ENCODE data around the gene TMA7B.

The TMA7B gene

GRCh38 chr22:39928536-39929520 is 31.4 kb upstream of the TMA7B start:
- TF ChIP-seq FOXP2 (optimal IDR thresholded peaks at IDR 0.05; ENCODE audit: control extremely low read depth, extremely low read length, insufficient read depth) (no peak), EZH2 (IDR thresholded peaks at IDR 0.05) (no peak), POLR2AphosphoS5 (IDR thresholded peaks at IDR 0.05; ENCODE audit: borderline replicate concordance, low read depth, low read length) (no peak)
- no peaks in the 10 kb centered on the region for H3K36me3 ChIP-seq (ENCODE audit: insufficient read depth, low read length)
- no peaks in the 10 kb centered on the region for H3K9me3 ChIP-seq (ENCODE audit: low read depth, low read length)
- no peak overlapping the region for H3K27ac ChIP-seq
- DNase-seq (ENCODE audit: low read depth, low spot score) = no peak
- H3K4me3 ChIP-seq = no peak overlapping the region
- no peak overlapping the region for H3K9ac ChIP-seq (ENCODE audit: insufficient read length)

DNA sequence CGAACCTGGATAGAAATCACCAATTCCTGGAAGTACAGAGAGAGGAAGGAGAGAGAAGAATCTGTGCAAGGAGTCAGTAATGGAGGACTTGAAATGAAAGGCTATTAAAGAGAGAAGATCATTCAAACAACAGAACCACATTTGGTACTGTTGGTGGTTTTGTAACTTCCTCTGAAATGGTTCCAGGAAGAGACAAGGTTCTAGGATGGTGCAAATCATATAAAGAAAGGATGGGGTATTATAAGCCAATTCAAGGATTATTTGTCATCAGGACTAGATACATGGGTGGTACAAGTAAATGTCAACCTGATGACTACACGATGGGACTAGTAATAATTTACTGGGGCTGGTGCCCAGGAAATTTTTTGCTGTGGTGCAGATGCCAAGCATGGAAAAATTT is 28.9 kb upstream of the TMA7B start:
- TF ChIP-seq FOXP2 (optimal IDR thresholded peaks at IDR 0.05; ENCODE audit: control extremely low read depth, extremely low read length, insufficient read depth) = no peak
- TF ChIP-seq POLR2AphosphoS5 (IDR thresholded peaks at IDR 0.05; ENCODE audit: borderline replicate concordance, low read depth, low read length) = no peak
- no peak for TF ChIP-seq EZH2 (IDR thresholded peaks at IDR 0.05)

GRCh38 chr22:39932166-39932565 is 28.0 kb upstream of the TMA7B start:
- Histone ChIP-seq H3K9ac (ENCODE audit: insufficient read length) (no peak overlapping the region), H3K9me3 (ENCODE audit: low read depth, low read length) (no peaks in the 10 kb centered on the region), H3K36me3 (ENCODE audit: insufficient read depth, low read length) (no peaks in the 10 kb centered on the region), H3K4me3 (no peak overlapping the region), H3K27ac (no peak overlapping the region)
- no peak for DNase-seq (ENCODE audit: low read depth, low spot score)
- TF ChIP-seq EZH2 (IDR thresholded peaks at IDR 0.05) = no peak
- TF ChIP-seq POLR2AphosphoS5 (IDR thresholded peaks at IDR 0.05; ENCODE audit: borderline replicate concordance, low read depth, low read length) = no peak
- TF ChIP-seq FOXP2 (optimal IDR thresholded peaks at IDR 0.05; ENCODE audit: control extremely low read depth, extremely low read length, insufficient read depth) = no peak

More for the DNA sequence above, 28.9 kb upstream of the TMA7B start:
- Histone ChIP-seq H3K27ac (no peak overlapping the region), H3K9ac (ENCODE audit: insufficient read length) (no peak overlapping the region), H3K4me3 (no peak overlapping the region), H3K36me3 (ENCODE audit: insufficient read depth, low read length) (no peaks in the 10 kb centered on the region), H3K9me3 (ENCODE audit: low read depth, low read length) (no peaks in the 10 kb centered on the region)
- DNase-seq (ENCODE audit: low read depth, low spot score) = no peak

GRCh38 chr22:39932918-39933649 is 27.1 kb upstream of the TMA7B start:
- DNase-seq (ENCODE audit: low read depth, low spot score) = no peak
- Histone ChIP-seq H3K36me3 (ENCODE audit: insufficient read depth, low read length) (no peaks in the 10 kb centered on the region), H3K9me3 (ENCODE audit: low read depth, low read length) (no peaks in the 10 kb centered on the region), H3K4me3 (no peak overlapping the region), H3K27ac (no peak overlapping the region), H3K9ac (ENCODE audit: insufficient read length) (no peak overlapping the region)
- TF ChIP-seq FOXP2 (optimal IDR thresholded peaks at IDR 0.05; ENCODE audit: control extremely low read depth, extremely low read length, insufficient read depth) (no peak), EZH2 (IDR thresholded peaks at IDR 0.05) (no peak), POLR2AphosphoS5 (IDR thresholded peaks at IDR 0.05; ENCODE audit: borderline replicate concordance, low read depth, low read length) (no peak)

DNA sequence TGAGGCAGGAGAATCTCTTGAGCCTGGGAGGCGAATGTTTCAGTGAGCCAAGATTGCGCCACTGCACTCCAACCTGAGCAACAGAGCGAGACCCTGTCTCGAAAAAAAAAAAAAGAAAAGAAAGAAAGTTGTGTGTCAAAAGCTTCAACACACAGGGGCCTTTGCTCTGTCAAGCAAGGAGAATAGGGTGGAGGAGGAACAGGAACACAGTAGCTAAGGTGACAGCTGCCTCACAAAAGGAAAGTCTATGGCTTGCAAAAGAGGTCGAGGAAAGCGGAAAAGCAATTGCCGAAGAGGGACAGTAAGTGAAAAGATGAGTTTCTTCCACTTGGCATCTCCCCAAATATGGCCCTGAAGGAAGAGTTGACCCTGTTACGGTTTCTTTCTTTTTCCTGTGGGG is 26.5 kb upstream of the TMA7B start:
- Histone ChIP-seq H3K9me3 (ENCODE audit: low read depth, low read length) (no peaks in the 10 kb centered on the region), H3K9ac (ENCODE audit: insufficient read length) (no peak overlapping the region), H3K36me3 (ENCODE audit: insufficient read depth, low read length) (no peaks in the 10 kb centered on the region), H3K27ac (no peak overlapping the region), H3K4me3 (no peak overlapping the region)
- DNase-seq (ENCODE audit: low read depth, low spot score) = no peak
- no peak for TF ChIP-seq FOXP2 (optimal IDR thresholded peaks at IDR 0.05; ENCODE audit: control extremely low read depth, extremely low read length, insufficient read depth)
- no peak for TF ChIP-seq POLR2AphosphoS5 (IDR thresholded peaks at IDR 0.05; ENCODE audit: borderline replicate concordance, low read depth, low read length)
- no peak for TF ChIP-seq EZH2 (IDR thresholded peaks at IDR 0.05)

DNA sequence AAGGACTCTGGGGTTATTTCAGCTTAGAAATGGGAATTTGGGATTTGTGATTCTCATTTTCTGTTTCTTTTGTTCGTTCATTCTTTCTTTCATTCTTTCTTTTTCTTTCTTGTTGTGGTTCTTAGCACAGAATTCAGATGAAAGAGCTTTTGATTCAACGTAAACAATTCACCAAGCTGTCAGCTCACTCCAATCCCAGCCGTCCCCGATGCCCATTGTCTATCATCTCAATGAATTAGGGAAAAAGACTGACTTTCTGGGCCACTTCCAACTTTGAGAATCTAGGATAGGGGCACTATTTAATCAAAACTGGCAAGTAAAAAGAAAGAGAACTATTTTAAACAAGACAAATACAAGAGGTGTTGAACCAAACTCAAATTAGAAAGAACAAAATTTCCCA is 25.1 kb upstream of the TMA7B start:
- Histone ChIP-seq H3K4me3 (no peak overlapping the region), H3K9me3 (ENCODE audit: low read depth, low read length) (no peaks in the 10 kb centered on the region), H3K9ac (ENCODE audit: insufficient read length) (no peak overlapping the region), H3K27ac (no peak overlapping the region), H3K36me3 (ENCODE audit: insufficient read depth, low read length) (no peaks in the 10 kb centered on the region)
- DNase-seq (ENCODE audit: low read depth, low spot score) = no peak
- TF ChIP-seq POLR2AphosphoS5 (IDR thresholded peaks at IDR 0.05; ENCODE audit: borderline replicate concordance, low read depth, low read length) = no peak
- TF ChIP-seq FOXP2 (optimal IDR thresholded peaks at IDR 0.05; ENCODE audit: control extremely low read depth, extremely low read length, insufficient read depth) = no peak
- TF ChIP-seq EZH2 (IDR thresholded peaks at IDR 0.05) = no peak

DNA sequence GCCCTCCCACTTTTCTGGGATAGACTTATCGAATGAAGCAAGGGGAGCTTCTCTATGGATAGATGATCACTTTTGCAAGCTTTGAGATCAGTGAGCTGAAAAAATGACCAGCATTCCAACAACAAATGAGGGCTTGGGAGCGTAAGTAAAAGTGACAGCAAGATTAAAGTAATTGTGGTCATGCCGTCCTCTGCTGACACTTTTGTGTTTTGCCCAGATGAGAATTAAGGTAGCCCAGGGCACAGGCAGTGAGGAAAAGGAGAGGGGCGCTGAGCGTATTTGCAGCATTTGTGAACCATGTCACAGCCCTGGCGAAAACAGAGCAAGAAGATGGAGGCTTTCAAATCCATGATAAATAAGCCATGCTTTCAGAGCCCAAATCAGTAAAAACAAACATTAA is 24.6 kb upstream of the TMA7B start:
- no peak for DNase-seq (ENCODE audit: low read depth, low spot score)
- TF ChIP-seq FOXP2 (optimal IDR thresholded peaks at IDR 0.05; ENCODE audit: control extremely low read depth, extremely low read length, insufficient read depth) (no peak), POLR2AphosphoS5 (IDR thresholded peaks at IDR 0.05; ENCODE audit: borderline replicate concordance, low read depth, low read length) (no peak), EZH2 (IDR thresholded peaks at IDR 0.05) (no peak)
- no peak overlapping the region for H3K27ac ChIP-seq
- H3K4me3 ChIP-seq = no peak overlapping the region
- H3K36me3 ChIP-seq (ENCODE audit: insufficient read depth, low read length) = no peaks in the 10 kb centered on the region
- H3K9me3 ChIP-seq (ENCODE audit: low read depth, low read length) = no peaks in the 10 kb centered on the region
- no peak overlapping the region for H3K9ac ChIP-seq (ENCODE audit: insufficient read length)

DNA sequence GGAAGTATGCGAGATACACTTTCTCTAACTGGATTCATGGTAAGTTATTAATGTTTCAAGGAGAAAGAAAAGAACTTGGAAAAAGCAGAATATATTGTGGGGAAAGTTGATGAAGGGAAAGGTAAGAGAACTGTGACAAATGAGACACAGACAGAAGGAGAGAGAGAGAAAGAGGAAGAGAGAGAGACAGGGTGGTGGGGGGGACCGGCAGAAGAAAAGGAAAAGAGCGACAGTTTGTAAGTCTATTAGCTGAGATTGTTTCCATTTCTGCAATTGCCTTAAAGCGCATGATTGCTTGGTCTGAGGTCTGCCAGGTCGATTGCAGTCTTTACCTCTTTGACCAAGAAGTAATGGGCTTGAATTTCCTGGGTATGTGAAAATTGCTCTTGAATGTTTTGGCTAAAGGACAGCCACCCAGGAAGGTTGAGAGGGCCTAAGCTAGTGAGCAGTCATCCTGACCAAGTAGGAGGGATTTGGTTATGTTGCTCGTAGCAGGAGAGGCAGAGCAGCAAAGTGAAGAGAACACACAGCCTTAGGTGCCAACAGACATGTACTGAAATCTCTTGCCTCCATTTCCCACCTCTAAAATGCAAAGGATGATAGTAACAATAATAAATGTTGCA is 23.6 kb upstream of the TMA7B start:
- Histone ChIP-seq H3K4me3 (no peak overlapping the region), H3K27ac (no peak overlapping the region), H3K9me3 (ENCODE audit: low read depth, low read length) (no peaks in the 10 kb centered on the region), H3K36me3 (ENCODE audit: insufficient read depth, low read length) (no peaks in the 10 kb centered on the region), H3K9ac (ENCODE audit: insufficient read length) (no peak overlapping the region)
- TF ChIP-seq FOXP2 (optimal IDR thresholded peaks at IDR 0.05; ENCODE audit: control extremely low read depth, extremely low read length, insufficient read depth) = no peak
- no peak for DNase-seq (ENCODE audit: low read depth, low spot score)

Data from SK-N-MC (cell line).